Measurements from ENCODE around the gene SAYSD1.

SAYSD1 gene

DNA sequence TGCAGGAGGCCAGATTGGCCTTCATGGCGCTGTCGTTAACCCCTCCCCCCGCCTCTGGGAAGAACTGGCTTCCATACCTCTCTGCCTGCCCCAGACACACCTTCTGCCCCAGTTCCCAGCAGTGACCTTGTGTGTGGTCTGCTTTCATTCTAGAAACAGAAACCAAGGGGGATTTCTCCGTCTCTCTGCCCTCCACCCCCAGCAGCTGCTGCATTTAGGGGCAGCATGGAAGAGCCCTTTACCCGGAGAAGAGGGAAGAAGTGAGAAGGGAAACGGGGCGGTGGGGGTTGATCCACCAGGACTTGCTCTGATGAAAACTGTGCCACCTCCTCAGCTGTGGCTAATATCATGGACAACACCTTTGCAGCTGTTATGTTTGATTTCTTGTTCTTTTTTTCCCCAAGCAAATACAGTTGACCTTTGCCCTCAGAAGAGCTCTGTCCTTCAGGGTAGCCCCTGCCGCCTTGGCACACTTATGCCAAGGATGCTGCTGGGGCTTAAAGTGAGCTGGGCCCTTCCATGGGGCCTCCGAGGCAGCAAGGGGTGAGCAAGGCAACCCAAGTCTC is 60.3 kb downstream of the SAYSD1 start:
- Histone ChIP-seq H3K27me3 (ENCODE audit: insufficient read depth, low read length, poor library complexity, severe bottlenecking) (no peaks in the 10 kb centered on the region), H3F3A (ENCODE audit: low read depth) (no peaks in the 10 kb centered on the region), H3K9ac (ENCODE audit: low read depth, low read length, poor library complexity, severe bottlenecking) (no peak overlapping the region), H2AFZ (ENCODE audit: low read length) (no peak overlapping the region), H3K79me2 (ENCODE audit: insufficient read depth, low read length) (peaks cover 31% of the 10 kb centered on the region), H3K9me2 (replicated peaks; ENCODE audit: low read depth, low read length) (no peaks in the 10 kb centered on the region), H3K4me3 (ENCODE audit: low read length, poor library complexity, severe bottlenecking) (no peak overlapping the region), H3K4me1 (ENCODE audit: insufficient read depth, low read length, poor library complexity, severe bottlenecking) (peaks cover 74% of the 10 kb centered on the region), H3K4me2 (ENCODE audit: low read depth, low read length, poor library complexity, severe bottlenecking) (no peak overlapping the region), H3K36me3 (ENCODE audit: insufficient read depth, low read length) (no peaks in the 10 kb centered on the region), H3K9me3 (ENCODE audit: insufficient read depth, low read depth, low read length) (no peaks in the 10 kb centered on the region), H4K20me1 (ENCODE audit: insufficient read depth, low read length, poor library complexity, severe bottlenecking) (no peaks in the 10 kb centered on the region)
- TF ChIP-seq CTCF (conservative IDR thresholded peaks at IDR 0.05; ENCODE audit: low read length) (no peak), EZH2phosphoT487 (IDR thresholded peaks at IDR 0.05; ENCODE audit: borderline replicate concordance) (no peak)
